ENCODE data around the gene CEMIP. TPM values are rescaled to one million over a fixed set of nuclear protein-coding genes. Genes with fewer than 3 reads are reported as not detected.
A peak's percentile ranks its signal among the peaks of the same experiment; 100 is the strongest.

Gene CEMIP
- total and polyA plus RNA-seq, 8 donors = 12.4 to 31.8 (median 27.4) TPM

GRCh38 chr15:80846031-80846815 is 67.1 kb downstream of the CEMIP start:
- no peak for ATAC-seq
- no peak overlapping the region for H3K27ac ChIP-seq

GRCh38 chr15:80849308-80849707 is 70.1 kb downstream of the CEMIP start:
- no peaks in the 10 kb centered on the region for H3K27me3 ChIP-seq
- intact Hi-C loops (cut with DNase I) = no loop called here
- H3K27ac ChIP-seq = no peak overlapping the region
- DNase-seq (peak in 2 of 4 donors; percentile 80 to 87), ATAC-seq (peak; percentile 88)
- H3K4me3 ChIP-seq = no peak overlapping the region
- no peaks in the 10 kb centered on the region for H3K9me3 ChIP-seq
- H3K4me1 ChIP-seq = peaks cover 0 to 3% of the 10 kb centered on the region in 2 donors
- no peak for TF ChIP-seq CTCF (IDR thresholded peaks at IDR 0.05)
- H3K36me3 ChIP-seq = no peaks in the 10 kb centered on the region

More at GRCh38 chr15:80846031-80846815, 67.1 kb downstream of the CEMIP start:
- DNase-seq = no peak
- H3K4me1 ChIP-seq = no peaks in the 10 kb centered on the region
- H3K36me3 ChIP-seq = no peaks in the 10 kb centered on the region
- H3K27me3 ChIP-seq = no peaks in the 10 kb centered on the region
- H3K4me3 ChIP-seq = no peak overlapping the region
- intact Hi-C loops (cut with DNase I) = no loop called here
- H3K9me3 ChIP-seq = no peaks in the 10 kb centered on the region
- TF ChIP-seq CTCF (IDR thresholded peaks at IDR 0.05) = no peak

- TF ChIP-seq CTCF (IDR thresholded peaks at IDR 0.05) = no peak
- Histone ChIP-seq H3K27me3 (no peaks in the 10 kb centered on the region), H3K4me1 (peaks cover 0 to 3% of the 10 kb centered on the region in 2 donors), H3K4me3 (no peak overlapping the region), H3K36me3 (no peaks in the 10 kb centered on the region), H3K9me3 (no peaks in the 10 kb centered on the region), H3K27ac (no peak overlapping the region)
- no peak for DNase-seq
- intact Hi-C loops (cut with DNase I) = no loop called here
- ATAC-seq = no peak
Observed at GRCh38 chr15:80850941-80851451, 71.8 kb downstream of the CEMIP start.

GRCh38 chr15:80852676-80853075 is 73.5 kb downstream of the CEMIP start:
- Histone ChIP-seq H3K27me3 (no peaks in the 10 kb centered on the region), H3K4me1 (peaks cover 2 to 17% of the 10 kb centered on the region in 2 donors), H3K4me3 (no peak overlapping the region), H3K27ac (no peak overlapping the region), H3K36me3 (no peaks in the 10 kb centered on the region), H3K9me3 (no peaks in the 10 kb centered on the region)
- ATAC-seq (peak; percentile 55), DNase-seq (no peak)
- TF ChIP-seq CTCF (IDR thresholded peaks at IDR 0.05) = no peak
- intact Hi-C loops (cut with DNase I) = no loop called here

GRCh38 chr15:80854104-80854503 is 74.9 kb downstream of the CEMIP start:
- intact Hi-C loops (cut with DNase I) = no loop called here
- ATAC-seq (no peak), DNase-seq (no peak)
- H3K9me3 ChIP-seq = no peaks in the 10 kb centered on the region
- H3K27me3 ChIP-seq = no peaks in the 10 kb centered on the region
- no peak overlapping the region for H3K4me3 ChIP-seq
- peaks cover 2 to 17% of the 10 kb centered on the region in 2 donors for H3K4me1 ChIP-seq
- H3K27ac ChIP-seq = no peak overlapping the region
- TF ChIP-seq CTCF (IDR thresholded peaks at IDR 0.05) = no peak
- H3K36me3 ChIP-seq = no peaks in the 10 kb centered on the region

All from left lung (tissue), 10 donors.